ENCODE results near the gene PLA2G4B. TPM values are rescaled to one million over a fixed set of nuclear protein-coding genes. Genes with fewer than 3 reads are reported as not detected.

Gene PLA2G4B
- total RNA-seq, 1 experiment from 2014 or later = 11.0 TPM

DNA sequence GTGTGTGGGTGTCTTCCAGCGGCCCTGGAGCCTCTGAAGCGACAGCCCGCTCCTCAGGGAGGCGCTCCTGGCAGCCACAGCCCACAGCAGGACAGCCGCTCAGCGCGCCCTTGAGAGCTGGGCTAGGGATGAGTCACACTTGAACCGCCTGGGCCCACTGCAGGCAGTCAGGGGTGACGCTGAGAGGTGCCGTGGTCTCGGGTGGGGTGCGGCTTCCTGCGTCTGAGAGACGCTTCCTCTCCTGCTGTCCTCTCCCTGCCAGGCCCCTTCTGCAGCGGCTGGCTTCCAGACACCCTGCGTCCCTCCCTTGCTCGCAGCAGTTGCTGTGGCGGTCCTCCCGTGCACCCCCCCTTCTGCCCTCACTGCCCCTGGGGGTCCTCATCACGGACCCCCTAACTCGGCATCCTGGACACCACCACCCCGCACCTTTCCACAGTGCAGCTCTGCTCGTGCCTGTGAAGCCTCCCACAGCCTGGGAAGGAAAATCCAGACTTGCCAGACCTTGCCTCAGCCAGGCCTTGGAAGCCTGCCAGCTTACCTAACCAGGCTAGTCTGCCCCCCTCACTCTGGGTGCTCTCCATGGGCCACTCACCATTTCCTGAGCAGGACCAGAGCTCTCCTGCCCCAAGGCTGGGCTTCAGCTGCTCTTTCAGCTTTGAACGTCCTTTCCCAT, 56.3 kb downstream of the PLA2G4B start:
- Mint-ChIP-seq H3K4me3 (no peak overlapping the region), H3K36me3 (peaks cover 10% of the 10 kb centered on the region), H3K27ac (peak overlapping the region; percentile 22; the same call in 1 of the 2 replicates), H3K4me1 (no peaks in the 10 kb centered on the region), H3K27me3 (ENCODE audit: low read depth) (no peaks in the 10 kb centered on the region), H3K9me3 (0 out of 2 replicates have a peak, but pooled peaks cover 4% of the 10 kb centered on the region)
- no peak for DNase-seq (ENCODE audit: low spot score)
- CTCF ChIA-PET = interaction anchor here (0.6 to 2.0 kb wide), 4 partner anchors 10 to 123 kb away, joined by 3 to 11 read pairs (median 7); partner anchors contain the start of gene MAPKBP1
- TF ChIP-seq HMGA2 (CRISPR knock-in tag; IDR thresholded peaks at IDR 0.05) (no peak), ZNF219 (CRISPR knock-in tag; IDR thresholded peaks at IDR 0.05; ENCODE audit: borderline replicate concordance) (no peak), EMX1 (CRISPR knock-in tag; IDR thresholded peaks at IDR 0.05) (no peak), ZNF317 (CRISPR knock-in tag; IDR thresholded peaks at IDR 0.05; ENCODE audit: borderline replicate concordance, low read depth) (no peak), ZNF671 (CRISPR knock-in tag; IDR thresholded peaks at IDR 0.05) (no peak), RORB (CRISPR knock-in tag; IDR thresholded peaks at IDR 0.05) (no peak), CREB1 (CRISPR knock-in tag; IDR thresholded peaks at IDR 0.05) (no peak), TP53 (CRISPR knock-in tag; IDR thresholded peaks at IDR 0.05) (no peak), ATF1 (CRISPR knock-in tag; IDR thresholded peaks at IDR 0.05) (no peak)
- TF ChIP-seq, protein P1, sequence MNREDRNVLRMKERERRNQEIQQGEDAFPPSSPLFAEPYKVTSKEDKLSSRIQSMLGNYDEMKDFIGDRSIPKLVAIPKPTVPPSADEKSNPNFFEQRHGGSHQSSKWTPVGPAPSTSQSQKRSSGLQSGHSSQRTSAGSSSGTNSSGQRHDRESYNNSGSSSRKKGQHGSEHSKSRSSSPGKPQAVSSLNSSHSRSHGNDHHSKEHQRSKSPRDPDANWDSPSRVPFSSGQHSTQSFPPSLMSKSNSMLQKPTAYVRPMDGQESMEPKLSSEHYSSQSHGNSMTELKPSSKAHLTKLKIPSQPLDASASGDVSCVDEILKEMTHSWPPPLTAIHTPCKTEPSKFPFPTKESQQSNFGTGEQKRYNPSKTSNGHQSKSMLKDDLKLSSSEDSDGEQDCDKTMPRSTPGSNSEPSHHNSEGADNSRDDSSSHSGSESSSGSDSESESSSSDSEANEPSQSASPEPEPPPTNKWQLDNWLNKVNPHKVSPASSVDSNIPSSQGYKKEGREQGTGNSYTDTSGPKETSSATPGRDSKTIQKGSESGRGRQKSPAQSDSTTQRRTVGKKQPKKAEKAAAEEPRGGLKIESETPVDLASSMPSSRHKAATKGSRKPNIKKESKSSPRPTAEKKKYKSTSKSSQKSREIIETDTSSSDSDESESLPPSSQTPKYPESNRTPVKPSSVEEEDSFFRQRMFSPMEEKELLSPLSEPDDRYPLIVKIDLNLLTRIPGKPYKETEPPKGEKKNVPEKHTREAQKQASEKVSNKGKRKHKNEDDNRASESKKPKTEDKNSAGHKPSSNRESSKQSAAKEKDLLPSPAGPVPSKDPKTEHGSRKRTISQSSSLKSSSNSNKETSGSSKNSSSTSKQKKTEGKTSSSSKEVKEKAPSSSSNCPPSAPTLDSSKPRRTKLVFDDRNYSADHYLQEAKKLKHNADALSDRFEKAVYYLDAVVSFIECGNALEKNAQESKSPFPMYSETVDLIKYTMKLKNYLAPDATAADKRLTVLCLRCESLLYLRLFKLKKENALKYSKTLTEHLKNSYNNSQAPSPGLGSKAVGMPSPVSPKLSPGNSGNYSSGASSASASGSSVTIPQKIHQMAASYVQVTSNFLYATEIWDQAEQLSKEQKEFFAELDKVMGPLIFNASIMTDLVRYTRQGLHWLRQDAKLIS (CRISPR knock-in tag; IDR thresholded peaks at IDR 0.05; ENCODE audit: borderline replicate concordance) = no peak
- TF ChIP-seq, protein P2, sequence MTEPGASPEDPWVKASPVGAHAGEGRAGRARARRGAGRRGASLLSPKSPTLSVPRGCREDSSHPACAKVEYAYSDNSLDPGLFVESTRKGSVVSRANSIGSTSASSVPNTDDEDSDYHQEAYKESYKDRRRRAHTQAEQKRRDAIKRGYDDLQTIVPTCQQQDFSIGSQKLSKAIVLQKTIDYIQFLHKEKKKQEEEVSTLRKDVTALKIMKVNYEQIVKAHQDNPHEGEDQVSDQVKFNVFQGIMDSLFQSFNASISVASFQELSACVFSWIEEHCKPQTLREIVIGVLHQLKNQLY (CRISPR knock-in tag; IDR thresholded peaks at IDR 0.05) = no peak
- TF ChIP-seq, protein P3, sequence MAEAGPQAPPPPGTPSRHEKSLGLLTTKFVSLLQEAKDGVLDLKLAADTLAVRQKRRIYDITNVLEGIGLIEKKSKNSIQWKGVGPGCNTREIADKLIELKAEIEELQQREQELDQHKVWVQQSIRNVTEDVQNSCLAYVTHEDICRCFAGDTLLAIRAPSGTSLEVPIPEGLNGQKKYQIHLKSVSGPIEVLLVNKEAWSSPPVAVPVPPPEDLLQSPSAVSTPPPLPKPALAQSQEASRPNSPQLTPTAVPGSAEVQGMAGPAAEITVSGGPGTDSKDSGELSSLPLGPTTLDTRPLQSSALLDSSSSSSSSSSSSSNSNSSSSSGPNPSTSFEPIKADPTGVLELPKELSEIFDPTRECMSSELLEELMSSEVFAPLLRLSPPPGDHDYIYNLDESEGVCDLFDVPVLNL (CRISPR knock-in tag; IDR thresholded peaks at IDR 0.05; ENCODE audit: borderline replicate concordance, low read depth) = no peak
- TF ChIP-seq, protein P4, sequence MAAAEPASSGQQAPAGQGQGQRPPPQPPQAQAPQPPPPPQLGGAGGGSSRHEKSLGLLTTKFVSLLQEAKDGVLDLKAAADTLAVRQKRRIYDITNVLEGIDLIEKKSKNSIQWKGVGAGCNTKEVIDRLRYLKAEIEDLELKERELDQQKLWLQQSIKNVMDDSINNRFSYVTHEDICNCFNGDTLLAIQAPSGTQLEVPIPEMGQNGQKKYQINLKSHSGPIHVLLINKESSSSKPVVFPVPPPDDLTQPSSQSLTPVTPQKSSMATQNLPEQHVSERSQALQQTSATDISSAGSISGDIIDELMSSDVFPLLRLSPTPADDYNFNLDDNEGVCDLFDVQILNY (CRISPR knock-in tag; IDR thresholded peaks at IDR 0.05) = no peak; the same call in 1 of the 2 replicates
- POLR2A ChIA-PET = interaction anchor here (0.6 kb wide), 1 partner anchor 28 kb away, joined by 3 read pairs; no protein-coding TSS in a partner anchor
- ATAC-seq = peak; percentile 65

DNA sequence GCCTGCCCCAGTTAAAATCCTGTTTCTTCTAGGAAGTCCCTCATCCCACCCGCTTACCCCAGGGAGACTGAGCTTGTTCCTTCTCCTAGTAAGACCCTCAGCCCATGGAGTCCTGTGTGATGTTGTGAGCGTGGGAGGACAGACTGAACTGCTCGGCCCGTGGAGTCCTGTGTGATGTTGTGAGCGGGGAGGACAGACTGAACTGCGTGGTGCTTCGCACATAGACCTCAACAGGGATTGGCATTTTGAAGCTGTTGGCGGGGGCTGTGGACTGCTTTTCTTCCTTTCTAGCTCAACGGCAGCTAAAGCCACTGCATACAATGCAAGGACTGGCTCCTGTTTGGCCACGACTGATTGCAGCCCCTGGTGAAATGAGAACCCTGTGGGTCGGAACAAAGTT, 56.8 kb downstream of the PLA2G4B start:
- POLR2A ChIA-PET = no interaction called here
- CTCF ChIA-PET = interaction anchor here (1.6 to 2.0 kb wide), 3 partner anchors 9 to 121 kb away, joined by 4 to 11 read pairs (median 10); partner anchors contain the start of gene MAPKBP1
- Mint-ChIP-seq H3K36me3 (peaks cover 10% of the 10 kb centered on the region), H3K27me3 (ENCODE audit: low read depth) (no peaks in the 10 kb centered on the region), H3K4me3 (no peak overlapping the region), H3K27ac (peak overlapping the region; percentile 22; the same call in 1 of the 2 replicates), H3K9me3 (0 out of 2 replicates have a peak, but pooled peaks cover 4% of the 10 kb centered on the region), H3K4me1 (no peaks in the 10 kb centered on the region)
- ATAC-seq (no peak), DNase-seq (ENCODE audit: low spot score) (no peak)
- TF ChIP-seq FOXJ3 (CRISPR knock-in tag; IDR thresholded peaks at IDR 0.05; ENCODE audit: borderline replicate concordance) (no peak), ZNF396 (CRISPR knock-in tag; IDR thresholded peaks at IDR 0.05; ENCODE audit: borderline replicate concordance) (no peak), GRHL2 (CRISPR knock-in tag; IDR thresholded peaks at IDR 0.05; ENCODE audit: insufficient replicate concordance, severe bottlenecking) (no peak)
- TF ChIP-seq, protein P5, sequence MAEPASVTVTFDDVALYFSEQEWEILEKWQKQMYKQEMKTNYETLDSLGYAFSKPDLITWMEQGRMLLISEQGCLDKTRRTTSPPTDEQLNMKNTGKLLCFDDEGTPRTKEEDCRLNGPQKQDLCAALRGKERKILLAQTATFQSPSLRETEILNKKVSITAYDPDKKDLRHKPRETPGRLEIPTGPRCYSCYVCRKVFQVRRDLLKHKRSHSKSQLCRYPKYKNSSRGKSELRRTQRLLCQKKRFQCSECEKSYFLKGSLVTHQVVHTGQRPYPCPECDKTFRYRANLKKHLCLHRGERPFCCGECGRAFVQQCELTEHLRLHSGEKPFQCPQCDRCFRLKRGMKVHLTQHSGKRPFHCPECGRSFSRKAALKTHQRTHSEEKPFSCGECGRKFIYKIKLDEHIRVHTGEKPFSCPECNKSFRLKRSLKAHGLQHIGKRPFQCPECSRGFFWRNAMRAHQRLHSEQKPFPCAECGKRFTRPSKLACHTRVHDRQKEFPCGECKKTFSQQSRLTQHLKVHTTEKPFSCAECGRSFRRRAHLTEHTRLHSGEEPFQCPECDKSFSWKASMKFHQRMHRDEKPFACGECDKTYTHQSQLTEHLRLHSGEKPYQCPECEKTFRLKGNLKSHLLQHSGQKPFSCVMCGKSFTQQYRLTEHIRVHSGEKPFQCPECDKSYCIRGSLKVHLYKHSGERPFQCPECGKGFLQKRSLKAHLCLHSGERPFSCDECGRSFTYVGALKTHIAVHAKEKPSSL (CRISPR knock-in tag; conservative IDR thresholded peaks at IDR 0.05) = no peak
